ENCODE data around the gene EMX1. TPM values are rescaled to one million over a fixed set of nuclear protein-coding genes. Genes with fewer than 3 reads are reported as not detected.
A peak's percentile ranks its signal among the peaks of the same experiment; 100 is the strongest.

The EMX1 gene
- polyA plus RNA-seq, 1 experiment, result not detected

DNA sequence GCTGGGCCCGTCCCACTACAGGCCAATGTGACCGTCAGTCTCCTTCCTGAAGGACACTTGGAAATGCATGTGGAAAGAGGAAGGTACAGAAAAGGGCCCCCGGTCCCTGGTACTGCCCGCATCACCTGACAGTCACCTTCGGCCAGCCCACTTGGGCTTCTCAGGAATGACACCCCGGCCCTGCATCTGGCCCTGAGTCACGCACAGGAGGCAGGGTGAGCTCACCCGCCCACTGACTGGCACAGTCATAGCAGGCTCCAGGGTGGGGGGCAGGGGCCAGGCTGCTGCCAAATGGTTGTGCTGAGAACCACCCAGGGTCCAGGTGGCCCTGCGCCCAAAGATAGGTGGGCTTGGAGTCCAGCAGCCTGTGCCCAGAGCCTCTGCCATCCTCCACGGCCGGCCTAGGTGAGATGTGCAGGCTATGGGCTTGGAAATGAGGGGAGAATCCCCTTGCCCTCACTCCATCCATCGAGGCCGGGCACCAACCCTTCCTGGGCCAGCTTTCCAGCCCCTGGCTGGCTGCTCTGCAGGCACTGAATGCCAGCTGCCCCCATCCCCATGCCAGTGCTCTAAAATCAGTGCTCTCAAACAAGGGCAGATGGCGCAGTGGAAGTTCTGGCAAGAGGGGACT, 14.1 kb downstream of the EMX1 start:
- peak; percentile 6 for DNase-seq (ENCODE audit: low read depth, low spot score)
- H3K27ac ChIP-seq (ENCODE audit: low read depth, low read length), result no peak overlapping the region
- H3K9me3 ChIP-seq (ENCODE audit: control insufficient read depth, insufficient read depth, low read length), result no peaks in the 10 kb centered on the region
- H3K4me3 ChIP-seq (ENCODE audit: low read depth, low read length), result no peak overlapping the region
- CTCF ChIA-PET, result interaction anchor here (1.2 kb wide), 1 partner anchor 43 kb away, joined by 3 read pairs; no protein-coding TSS in a partner anchor
- POLR2A ChIA-PET, result no interaction called here
- peaks cover 42% of the 10 kb centered on the region for H3K27me3 ChIP-seq (ENCODE audit: control insufficient read depth, insufficient read depth, low read length)
- TF ChIP-seq, protein P1, sequence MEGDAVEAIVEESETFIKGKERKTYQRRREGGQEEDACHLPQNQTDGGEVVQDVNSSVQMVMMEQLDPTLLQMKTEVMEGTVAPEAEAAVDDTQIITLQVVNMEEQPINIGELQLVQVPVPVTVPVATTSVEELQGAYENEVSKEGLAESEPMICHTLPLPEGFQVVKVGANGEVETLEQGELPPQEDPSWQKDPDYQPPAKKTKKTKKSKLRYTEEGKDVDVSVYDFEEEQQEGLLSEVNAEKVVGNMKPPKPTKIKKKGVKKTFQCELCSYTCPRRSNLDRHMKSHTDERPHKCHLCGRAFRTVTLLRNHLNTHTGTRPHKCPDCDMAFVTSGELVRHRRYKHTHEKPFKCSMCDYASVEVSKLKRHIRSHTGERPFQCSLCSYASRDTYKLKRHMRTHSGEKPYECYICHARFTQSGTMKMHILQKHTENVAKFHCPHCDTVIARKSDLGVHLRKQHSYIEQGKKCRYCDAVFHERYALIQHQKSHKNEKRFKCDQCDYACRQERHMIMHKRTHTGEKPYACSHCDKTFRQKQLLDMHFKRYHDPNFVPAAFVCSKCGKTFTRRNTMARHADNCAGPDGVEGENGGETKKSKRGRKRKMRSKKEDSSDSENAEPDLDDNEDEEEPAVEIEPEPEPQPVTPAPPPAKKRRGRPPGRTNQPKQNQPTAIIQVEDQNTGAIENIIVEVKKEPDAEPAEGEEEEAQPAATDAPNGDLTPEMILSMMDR (IDR thresholded peaks at IDR 0.05; ENCODE audit: low read depth, low read length), result no peak

DNA sequence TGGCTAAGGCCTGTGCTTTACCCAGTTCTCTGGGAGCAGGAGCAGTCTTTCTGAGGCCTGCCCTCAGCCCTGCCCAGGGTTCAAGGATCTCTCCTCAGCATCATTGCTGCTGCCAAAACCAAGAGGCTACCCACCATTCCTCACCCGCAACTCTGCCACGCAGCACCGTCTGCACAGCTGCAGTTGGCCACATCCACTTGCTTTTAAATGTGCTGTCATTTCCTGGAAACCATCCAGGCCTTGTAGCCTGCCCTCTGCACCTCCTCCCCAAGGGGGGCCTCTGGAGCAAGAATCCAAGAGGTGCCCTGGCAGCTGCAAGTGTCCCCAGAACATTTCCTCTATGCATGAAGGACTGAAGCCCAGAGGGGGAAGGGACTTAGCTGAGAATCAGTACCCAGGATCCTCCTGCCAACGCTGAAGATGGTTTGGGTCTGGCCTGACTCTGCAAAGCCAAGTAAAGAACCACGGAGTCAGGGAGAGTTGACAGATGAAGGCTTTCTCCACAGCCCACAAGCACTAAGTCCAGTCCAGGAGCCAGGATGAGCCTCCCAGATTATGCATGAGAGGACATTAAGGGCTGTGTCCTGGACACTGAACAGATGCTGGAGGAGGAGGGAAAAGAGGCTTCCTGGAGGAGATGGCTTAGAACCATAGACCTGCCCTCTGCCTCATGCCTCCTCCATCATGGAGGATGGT, 14.9 kb downstream of the EMX1 start:
- Histone ChIP-seq H3K27ac (ENCODE audit: low read depth, low read length) (peak overlapping the region; percentile 21), H3K27me3 (ENCODE audit: control insufficient read depth, insufficient read depth, low read length) (peaks cover 34% of the 10 kb centered on the region), H3K9me3 (ENCODE audit: control insufficient read depth, insufficient read depth, low read length) (no peaks in the 10 kb centered on the region), H3K4me3 (ENCODE audit: low read depth, low read length) (no peak overlapping the region)
- ChIA-PET CTCF (interaction anchor here (1.2 kb wide), 1 partner anchor 42 kb away, joined by 3 read pairs; no protein-coding TSS in a partner anchor), POLR2A (no interaction called here)
- TF ChIP-seq, protein P1 (IDR thresholded peaks at IDR 0.05; ENCODE audit: low read depth, low read length), result no peak
- peak; percentile 18 for DNase-seq (ENCODE audit: low read depth, low spot score)

DNA sequence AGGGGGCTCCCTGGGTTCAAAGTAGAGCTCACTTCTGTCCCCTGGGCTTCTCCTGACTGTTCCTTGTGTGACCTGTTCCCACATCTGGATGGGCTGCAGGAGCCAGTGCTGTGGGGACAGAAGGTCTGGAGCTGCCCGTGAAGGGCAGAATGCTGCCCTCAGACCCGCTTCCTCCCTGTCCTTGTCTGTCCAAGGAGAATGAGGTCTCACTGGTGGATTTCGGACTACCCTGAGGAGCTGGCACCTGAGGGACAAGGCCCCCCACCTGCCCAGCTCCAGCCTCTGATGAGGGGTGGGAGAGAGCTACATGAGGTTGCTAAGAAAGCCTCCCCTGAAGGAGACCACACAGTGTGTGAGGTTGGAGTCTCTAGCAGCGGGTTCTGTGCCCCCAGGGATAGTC, 15.5 kb downstream of the EMX1 start:
- no peak overlapping the region for H3K27ac ChIP-seq (ENCODE audit: low read depth, low read length)
- TF ChIP-seq, protein P1 (IDR thresholded peaks at IDR 0.05; ENCODE audit: low read depth, low read length), result no peak
- peaks cover 28% of the 10 kb centered on the region for H3K27me3 ChIP-seq (ENCODE audit: control insufficient read depth, insufficient read depth, low read length)
- POLR2A ChIA-PET, result no interaction called here
- no peak overlapping the region for H3K4me3 ChIP-seq (ENCODE audit: low read depth, low read length)
- H3K9me3 ChIP-seq (ENCODE audit: control insufficient read depth, insufficient read depth, low read length), result no peaks in the 10 kb centered on the region
- no peak for DNase-seq (ENCODE audit: low read depth, low spot score)
- CTCF ChIA-PET, result no interaction called here

DNA sequence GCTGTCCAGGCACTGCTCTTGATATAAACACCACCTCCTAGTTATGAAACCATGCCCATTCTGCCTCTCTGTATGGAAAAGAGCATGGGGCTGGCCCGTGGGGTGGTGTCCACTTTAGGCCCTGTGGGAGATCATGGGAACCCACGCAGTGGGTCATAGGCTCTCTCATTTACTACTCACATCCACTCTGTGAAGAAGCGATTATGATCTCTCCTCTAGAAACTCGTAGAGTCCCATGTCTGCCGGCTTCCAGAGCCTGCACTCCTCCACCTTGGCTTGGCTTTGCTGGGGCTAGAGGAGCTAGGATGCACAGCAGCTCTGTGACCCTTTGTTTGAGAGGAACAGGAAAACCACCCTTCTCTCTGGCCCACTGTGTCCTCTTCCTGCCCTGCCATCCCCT, 15.9 kb downstream of the EMX1 start:
- ChIA-PET POLR2A (no interaction called here), CTCF (no interaction called here)
- DNase-seq (ENCODE audit: low read depth, low spot score), result no peak
- Histone ChIP-seq H3K4me3 (ENCODE audit: low read depth, low read length) (no peak overlapping the region), H3K9me3 (ENCODE audit: control insufficient read depth, insufficient read depth, low read length) (no peaks in the 10 kb centered on the region), H3K27me3 (ENCODE audit: control insufficient read depth, insufficient read depth, low read length) (peaks cover 24% of the 10 kb centered on the region), H3K27ac (ENCODE audit: low read depth, low read length) (no peak overlapping the region)
- TF ChIP-seq, protein P1 (IDR thresholded peaks at IDR 0.05; ENCODE audit: low read depth, low read length), result no peak

DNA sequence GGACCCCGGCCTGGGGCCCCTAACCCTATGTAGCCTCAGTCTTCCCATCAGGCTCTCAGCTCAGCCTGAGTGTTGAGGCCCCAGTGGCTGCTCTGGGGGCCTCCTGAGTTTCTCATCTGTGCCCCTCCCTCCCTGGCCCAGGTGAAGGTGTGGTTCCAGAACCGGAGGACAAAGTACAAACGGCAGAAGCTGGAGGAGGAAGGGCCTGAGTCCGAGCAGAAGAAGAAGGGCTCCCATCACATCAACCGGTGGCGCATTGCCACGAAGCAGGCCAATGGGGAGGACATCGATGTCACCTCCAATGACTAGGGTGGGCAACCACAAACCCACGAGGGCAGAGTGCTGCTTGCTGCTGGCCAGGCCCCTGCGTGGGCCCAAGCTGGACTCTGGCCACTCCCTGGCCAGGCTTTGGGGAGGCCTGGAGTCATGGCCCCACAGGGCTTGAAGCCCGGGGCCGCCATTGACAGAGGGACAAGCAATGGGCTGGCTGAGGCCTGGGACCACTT, 16.4 kb downstream of the EMX1 start:
- Histone ChIP-seq H3K27me3 (ENCODE audit: control insufficient read depth, insufficient read depth, low read length) (peaks cover 19% of the 10 kb centered on the region), H3K27ac (ENCODE audit: low read depth, low read length) (no peak overlapping the region), H3K9me3 (ENCODE audit: control insufficient read depth, insufficient read depth, low read length) (no peaks in the 10 kb centered on the region)

More for the DNA sequence above, 16.4 kb downstream of the EMX1 start:
- DNase-seq (ENCODE audit: low read depth, low spot score), result no peak
- TF ChIP-seq, protein P1 (IDR thresholded peaks at IDR 0.05; ENCODE audit: low read depth, low read length), result no peak
- POLR2A ChIA-PET, result no interaction called here
- no peak overlapping the region for H3K4me3 ChIP-seq (ENCODE audit: low read depth, low read length)
- CTCF ChIA-PET, result no interaction called here
